HepG2 (cell line): ENCODE measurements around the gene SH3BP5. TPM values are rescaled to one million over a fixed set of nuclear protein-coding genes. Genes with fewer than 3 reads are reported as not detected.

Experiments
- ATAC-seq: fragments of 200-7000 bp; cut with Tn5 transposase; 3 replicates; pipeline ENCODE4 v1.9.1; 2020; ENCODE audit warnings: mild to moderate bottlenecking, moderate library complexity
- BruUV-seq: library from RNA; stranded (reverse); fragments of 400-500 nt; replicated peaks from 2 replicates; lab custom pipeline; 2021; lab: Mats Ljungman, UMichigan
- CTCF ChIA-PET: fragments of 300-600 bp; formaldehyde crosslinking; extraction: SDS; loops from one replicate; lab custom pipeline; 2021; ENCODE audit warnings: low total read pairs, inconsistent platforms, low intra/inter-chr PET ratio; lab: Yijun Ruan, JAX
- POLR2A ChIA-PET: fragments of 350-600 bp; sonication (Branson Sonifier 250); formaldehyde crosslinking; loops from one replicate; lab custom pipeline; 2020; ENCODE audit warnings: antibody characterized with exemption, inconsistent platforms; lab: Yijun Ruan, JAX
- DNase-seq: peaks from one replicate; pipeline ENCODE4 v3.0.0-alpha.2; 2015; ENCODE audit warnings: low spot score
- FAIRE-seq: peaks from 3 replicates; lab custom pipeline; 2011; peaks lifted over from hg19 to GRCh38; lab: Jason Lieb, UNC
- H2AFZ ChIP-seq: one replicate; pipeline ENCODE4 v1.6.1; 2011; ENCODE audit warnings: low read length, inconsistent platforms
- H3K27ac ChIP-seq: fragments of 300-600 bp; 3 replicates; pipeline ENCODE4 v1.8.0; 2011; ENCODE audit warnings: mixed run types, mild to moderate bottlenecking, mixed read lengths, low read length, inconsistent platforms; ENCODE audit not compliant: insufficient read depth; ENCODE audit errors: extremely low read length
- H3K27me3 ChIP-seq, 2 experiments: fragments of 200-600 bp in 1 of 2; 2 replicates in 1 of 2; 3 replicates in 1 of 2; pipeline versions ENCODE4 v1.6.0 to v1.8.0; 2011; ENCODE audit warnings: low read length in 2 of 2, mild to moderate bottlenecking in 2 of 2, moderate library complexity in 2 of 2, inconsistent platforms in 1 of 2; ENCODE audit not compliant: insufficient read depth in 2 of 2, control insufficient read depth in 1 of 2
- H3K36me3 ChIP-seq, 2 experiments: fragments of 200-600 bp in 1 of 2; replicated peaks in 1 of 2; 2 replicates in 1 of 2; 3 replicates in 1 of 2; pipeline versions ENCODE4 v1.5.1 to v1.8.0; 2011; ENCODE audit warnings: low read length in 2 of 2, inconsistent platforms in 1 of 2; ENCODE audit not compliant: insufficient read depth in 2 of 2, control insufficient read depth in 1 of 2
- H3K4me1 ChIP-seq: 2 replicates; pipeline ENCODE4 v1.5.1; 2012; ENCODE audit warnings: low read length, inconsistent platforms; ENCODE audit not compliant: insufficient read depth
- H3K4me2 ChIP-seq: 2 replicates; pipeline ENCODE4 v1.6.0; 2011; ENCODE audit warnings: low read depth, low read length, inconsistent platforms
- H3K4me3 ChIP-seq, 3 experiments: fragments of 200-600 bp in 1 of 3; sonication (generic), shearing (Covaris generic) in 1 of 3; replicated peaks in 1 of 3; 2 replicates each; pipeline ENCODE4 v1.5.1; 2011 to 2016; ENCODE audit warnings: low read length in 3 of 3, inconsistent platforms in 2 of 3, low read depth in 2 of 3, mild to moderate bottlenecking in 2 of 3, control low read depth in 1 of 3, mixed read lengths in 1 of 3; ENCODE audit not compliant: insufficient read depth in 1 of 3
- H3K79me2 ChIP-seq: one replicate; pipeline ENCODE4 v1.6.1; 2011; ENCODE audit warnings: low read length, inconsistent platforms; ENCODE audit not compliant: insufficient read depth
- H3K9ac ChIP-seq: 2 replicates; pipeline ENCODE4 v1.6.0; 2011; ENCODE audit warnings: mild to moderate bottlenecking, low read depth, low read length, inconsistent platforms; ENCODE audit not compliant: insufficient read depth
- H3K9me3 ChIP-seq: 2 replicates; pipeline ENCODE4 v1.5.1; 2012; ENCODE audit warnings: mild to moderate bottlenecking, low read length
- H4K20me1 ChIP-seq: 2 replicates; pipeline ENCODE4 v1.6.0; 2011; ENCODE audit warnings: inconsistent platforms, mild to moderate bottlenecking, low read length, moderate library complexity; ENCODE audit not compliant: insufficient read depth
- AGO2 ChIP-seq: fragments of 200-400 bp; formaldehyde crosslinking; optimal IDR thresholded peaks from 2 replicates; pipeline ENCODE3; 2017; ENCODE audit warnings: mild to moderate bottlenecking, low read depth, low read length, moderate library complexity
- AHR ChIP-seq: IDR thresholded peaks from 2 replicates; pipeline ENCODE4 v1.6.1; 2018; ENCODE audit warnings: missing genetic modification reagents, missing compliant biosample characterization
- EP300 ChIP-seq, 3 experiments: sonication (generic) in 1 of 3; formaldehyde crosslinking in 1 of 3; IDR thresholded peaks; 2 replicates each; pipeline versions ENCODE4 v1.5.1 to v1.6.1; 2011 to 2020; ENCODE audit warnings: low read depth in 2 of 3, low read length in 2 of 3, borderline replicate concordance in 1 of 3, improper control_type of control experiment in 1 of 3, mild to moderate bottlenecking in 1 of 3, missing genetic modification reagents in 1 of 3, moderate library complexity in 1 of 3
- FOXO4 ChIP-seq: sonication (generic); formaldehyde crosslinking; conservative IDR thresholded peaks from 2 replicates; pipeline ENCODE4 v1.8.1; 2023; ENCODE audit warnings: missing genetic modification reagents
- GPN1 ChIP-seq: sonication (generic); formaldehyde crosslinking; IDR thresholded peaks from 2 replicates; pipeline ENCODE4 v1.5.1; 2020; ENCODE audit warnings: missing genetic modification reagents, borderline replicate concordance
- HNRNPUL1 ChIP-seq: fragments of 200-400 bp; formaldehyde crosslinking; IDR thresholded peaks from 2 replicates; pipeline ENCODE4 v1.6.1; 2017; ENCODE audit warnings: low read depth, mild to moderate bottlenecking, low read length, moderate library complexity
- KDM5B ChIP-seq: sonication (generic); formaldehyde crosslinking; IDR thresholded peaks from 2 replicates; pipeline ENCODE4 v1.4.0; 2020; ENCODE audit warnings: missing genetic modification reagents, mild to moderate bottlenecking, borderline replicate concordance
- KLF11 ChIP-seq: IDR thresholded peaks from 2 replicates; pipeline ENCODE4 v1.6.1; 2016; ENCODE audit warnings: missing compliant biosample characterization
- KLF13 ChIP-seq: sonication (generic); formaldehyde crosslinking; IDR thresholded peaks from 2 replicates; pipeline ENCODE4 v1.4.0; 2020; ENCODE audit warnings: mild to moderate bottlenecking, missing genetic modification reagents
- KMT2B ChIP-seq: IDR thresholded peaks from 2 replicates; pipeline ENCODE4 v1.6.1; 2016; ENCODE audit warnings: missing genetic modification reagents, missing compliant biosample characterization
- NR2F1 ChIP-seq, 2 experiments: fragments of 450-650 bp in 1 of 2; formaldehyde crosslinking in 1 of 2; IDR thresholded peaks; 2 replicates each; pipeline versions ENCODE4 v1.5.0 to v1.6.1; 2016 to 2020; ENCODE audit warnings: mild to moderate bottlenecking in 1 of 2, missing compliant biosample characterization in 1 of 2, missing genetic modification reagents in 1 of 2, moderate library complexity in 1 of 2
- NR2F2 ChIP-seq: IDR thresholded peaks from 2 replicates; pipeline ENCODE4 v1.6.1; 2012; ENCODE audit warnings: low read depth, inconsistent platforms, borderline replicate concordance
- PHF8 ChIP-seq: sonication (generic); formaldehyde crosslinking; IDR thresholded peaks from 2 replicates; pipeline ENCODE4 v1.5.0; 2020; ENCODE audit warnings: missing genetic modification reagents
- SKIL ChIP-seq: sonication (generic); formaldehyde crosslinking; IDR thresholded peaks from 2 replicates; pipeline ENCODE4 v1.8.0; 2022; ENCODE audit warnings: missing genetic modification reagents, mild to moderate bottlenecking, moderate library complexity, borderline replicate concordance
- SNRNP70 ChIP-seq: fragments of 200-400 bp; formaldehyde crosslinking; IDR thresholded peaks from 2 replicates; pipeline ENCODE4 v1.6.1; 2017; ENCODE audit warnings: mild to moderate bottlenecking, low read depth, low read length, moderate library complexity
- SPEN ChIP-seq: sonication (generic); formaldehyde crosslinking; IDR thresholded peaks from 2 replicates; pipeline ENCODE4 v1.5.1; 2020; ENCODE audit warnings: low read depth, mild to moderate bottlenecking, missing genetic modification reagents
- ZBTB38 ChIP-seq: sonication (generic); formaldehyde crosslinking; IDR thresholded peaks from 2 replicates; pipeline ENCODE4 v1.5.1; 2020; ENCODE audit warnings: mild to moderate bottlenecking, missing genetic modification reagents
- ZNF17 ChIP-seq: sonication (generic); formaldehyde crosslinking; IDR thresholded peaks from 2 replicates; pipeline ENCODE4 v1.5.0; 2020; ENCODE audit warnings: mild to moderate bottlenecking, missing genetic modification reagents
- ZNF589 ChIP-seq: sonication (generic); formaldehyde crosslinking; conservative IDR thresholded peaks from 2 replicates; pipeline ENCODE4 v1.8.0; 2022; ENCODE audit warnings: mild to moderate bottlenecking, moderate library complexity, missing genetic modification reagents
- WGBS: methylation state at CpG from one replicate; pipeline ENCODE4 v1.1.6; 2017; ENCODE audit warnings: low lambda C conversion rate; 5-methylcytosine and 5-hydroxymethylcytosine counted together
- in situ Hi-C: cut with HindIII; loops from 2 replicates; pipeline ENCODE4 v1.10.0; 2017; ENCODE audit warnings: low pct_unique_long_range_greater_than_20kb; ENCODE audit not compliant: extremely low pct_ligation_motif_present
- intact Hi-C: fragments of 100-400 bp; cut with micrococcal nuclease; formaldehyde crosslinking; loops from one replicate; pipeline ENCODE4 v1.10.0; 2022; ENCODE audit not compliant: unreplicated experiment
- polyA plus RNA-seq, 8 experiments: library from polyadenylated mRNA; depleted of rRNA in 3 of 8; stranded (reverse) in 7 of 8; unstranded in 1 of 8; fragments of >200 nt; fragmentation: Illumina TruSeq in 4 of 8; extraction: Trizol in 4 of 8; gene quantifications; 2 replicates each; pipeline versions ENCODE4 v1.2.1 to v1.2.3, GENCODE V29; 2011 to 2016; ENCODE audit warnings: low read depth in 4 of 8, missing spikeins in 1 of 8, mixed read lengths in 1 of 8; ENCODE audit not compliant: insufficient read depth in 1 of 8
- total RNA-seq, 5 experiments: library from RNA; depleted of rRNA; stranded (reverse); fragments of >200 nt; fragmentation: Illumina TruSeq; extraction: Trizol; gene quantifications; 2 replicates each; pipeline ENCODE4 v1.2.3, GENCODE V29; 2016; ENCODE audit warnings: low read depth in 1 of 5
- TF ChIP-seq, protein P1 (sequence below): sonication (generic); formaldehyde crosslinking; IDR thresholded peaks from 2 replicates; pipeline ENCODE4 v1.8.1; 2023; ENCODE audit warnings: mild to moderate bottlenecking, inconsistent platforms, moderate library complexity, missing genetic modification reagents, borderline replicate concordance

The SH3BP5 gene
- total and polyA plus RNA-seq, 2 of the 13 experiments (the other 11 are each of a cell fraction or from before 2014, with no cell fraction given) = 0.09 to 0.16 TPM

GRCh38 chr3:15279205-15279604 is 53.2 kb downstream of the SH3BP5 start (continued):
- TF ChIP-seq KDM5B (CRISPR knock-in tag) = no peak
- TF ChIP-seq AGO2 = no peak
- no peak for TF ChIP-seq KMT2B
- TF ChIP-seq, protein P1, sequence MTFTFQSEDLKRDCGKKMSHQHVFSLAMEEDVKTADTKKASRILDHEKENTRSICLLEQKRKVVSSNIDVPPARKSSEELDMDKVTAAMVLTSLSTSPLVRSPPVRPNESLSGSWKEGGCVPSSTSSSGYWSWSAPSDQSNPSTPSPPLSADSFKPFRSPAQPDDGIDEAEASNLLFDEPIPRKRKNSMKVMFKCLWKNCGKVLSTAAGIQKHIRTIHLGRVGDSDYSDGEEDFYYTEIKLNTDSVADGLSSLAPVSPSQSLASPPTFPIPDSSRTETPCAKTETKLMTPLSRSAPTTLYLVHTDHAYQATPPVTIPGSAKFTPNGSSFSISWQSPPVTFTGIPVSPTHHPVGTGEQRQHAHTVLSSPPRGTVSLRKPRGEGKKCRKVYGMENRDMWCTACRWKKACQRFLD (CRISPR knock-in tag) = no peak
- TF ChIP-seq SPEN (CRISPR knock-in tag) = no peak
- no peak for TF ChIP-seq NR2F1 (CRISPR knock-in tag; IDR thresholded peaks at IDR 0.05)
- TF ChIP-seq PHF8 (CRISPR knock-in tag) = no peak
- TF ChIP-seq ZNF17 (CRISPR knock-in tag) = no peak

DNA sequence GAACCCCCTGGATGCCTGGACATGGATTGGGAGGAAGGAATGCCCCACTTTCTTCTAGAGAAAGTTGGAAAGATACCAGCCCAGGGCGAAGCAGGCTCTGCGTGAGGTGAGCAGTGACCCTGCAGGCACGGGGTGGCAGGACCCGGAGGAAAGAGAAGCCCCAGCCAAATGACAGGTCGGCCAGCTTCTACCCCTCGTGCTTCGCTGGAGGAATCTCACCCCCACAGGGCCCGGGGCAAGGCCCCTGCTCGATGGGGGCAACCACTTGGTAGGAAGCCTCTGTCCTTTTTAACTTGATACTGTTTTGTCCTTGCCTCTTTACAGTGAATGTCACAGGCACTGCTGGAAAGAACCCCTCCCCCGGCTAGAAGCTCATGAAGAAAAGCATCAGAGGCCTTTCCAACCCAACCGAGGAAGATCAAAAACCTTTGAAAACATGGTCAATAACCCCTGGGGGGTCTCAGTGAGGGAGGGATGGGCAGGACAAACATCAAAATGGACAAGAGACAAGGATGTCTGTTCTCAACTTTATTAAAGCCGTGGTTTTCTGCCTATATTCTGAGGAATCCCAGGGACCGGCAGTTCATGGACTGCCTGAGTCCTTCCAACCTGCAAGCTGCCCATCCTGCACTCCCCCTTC is 54.4 kb downstream of the SH3BP5 start:
- Histone ChIP-seq H2AFZ (no peak overlapping the region), H3K79me2 (no peaks in the 10 kb centered on the region)
- TF ChIP-seq ZNF589 (CRISPR knock-in tag) (no peak), KLF13 (CRISPR knock-in tag) (no peak), SNRNP70 (no peak), NR2F2 (no peak), ZBTB38 (no peak), KLF11 (CRISPR knock-in tag) (no peak), EP300 (IDR thresholded peaks at IDR 0.05; ENCODE audit: low read depth in 2 of 2, low read length in 2 of 2) (no peak), EP300 (CRISPR knock-in tag; IDR thresholded peaks at IDR 0.05; ENCODE audit: borderline replicate concordance) (no peak), AHR (CRISPR knock-in tag) (no peak), HNRNPUL1 (no peak), FOXO4 (CRISPR knock-in tag) (no peak), SKIL (no peak), GPN1 (CRISPR knock-in tag) (no peak)

More for the DNA sequence above, 54.4 kb downstream of the SH3BP5 start:
- CTCF ChIA-PET = no interaction called here
- intact Hi-C loops (no loop called here), in situ Hi-C loops (no loop called here)
- Histone ChIP-seq H3K27me3 (peaks cover 2% of the 10 kb centered on the region in 2 experiments; a peak in 1 of 5 replicates), H3K9me3 (no peaks in the 10 kb centered on the region), H4K20me1 (no peaks in the 10 kb centered on the region), H3K4me3 (no peak overlapping the region), H3K36me3 (no peaks in the 10 kb centered on the region), H3K4me2 (no peak overlapping the region), H3K9ac (no peak overlapping the region), H3K27ac (no peak overlapping the region), H3K4me1 (no peaks in the 10 kb centered on the region)
- 63% methylated on average over 12 of the region's 13 CpGs for WGBS
- FAIRE-seq = no peak
- BruUV-seq = no TSS peak
- no peak for ATAC-seq
- POLR2A ChIA-PET = no interaction called here
- no peak for DNase-seq
